ENCODE measurements around the gene BTBD16.
A peak's percentile ranks its signal among the peaks of the same experiment; 100 is the strongest.

BTBD16 gene

DNA sequence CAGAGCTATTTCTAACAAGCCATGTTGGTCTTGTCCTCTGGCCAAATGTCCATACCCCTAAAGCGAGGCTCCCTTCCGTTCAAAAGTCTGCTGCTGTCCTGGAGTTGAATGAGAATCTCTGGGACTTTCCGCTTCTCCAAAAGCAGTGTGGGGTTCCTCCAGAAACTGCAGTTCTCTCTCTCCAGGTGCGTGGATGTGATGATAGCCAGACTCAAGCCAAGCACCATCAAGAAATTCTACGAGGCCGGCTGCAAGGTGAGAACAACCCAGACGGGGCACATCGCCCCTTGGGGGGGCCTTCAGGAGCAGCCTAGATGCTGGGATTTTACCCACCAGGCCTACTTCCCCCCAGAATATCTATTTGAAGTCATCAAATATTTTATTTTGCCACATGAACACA, 26.5 kb downstream of the BTBD16 start:
- TF ChIP-seq HDGF (IDR thresholded peaks at IDR 0.05; ENCODE audit: borderline replicate concordance) (no peak), BHLHE40 (IDR thresholded peaks at IDR 0.05; ENCODE audit: borderline replicate concordance) (no peak), SUZ12 (IDR thresholded peaks at IDR 0.05) (no peak), ZNF384 (IDR thresholded peaks at IDR 0.05) (no peak), CTBP1 (IDR thresholded peaks at IDR 0.05; ENCODE audit: borderline replicate concordance) (no peak), FOXM1 (IDR thresholded peaks at IDR 0.05; ENCODE audit: borderline replicate concordance) (no peak), SP1 (IDR thresholded peaks at IDR 0.05) (no peak), L3MBTL2 (conservative IDR thresholded peaks at IDR 0.05) (no peak), NFRKB (IDR thresholded peaks at IDR 0.05) (no peak), ARNT (IDR thresholded peaks at IDR 0.05) (no peak), TARDBP (IDR thresholded peaks at IDR 0.05) (no peak), LEF1 (IDR thresholded peaks at IDR 0.05; ENCODE audit: borderline replicate concordance) (no peak), FOXA1 (IDR thresholded peaks at IDR 0.05) (no peak), FOXK2 (IDR thresholded peaks at IDR 0.05) (no peak), ELF4 (IDR thresholded peaks at IDR 0.05) (no peak)
- TF ChIP-seq, protein P1, sequence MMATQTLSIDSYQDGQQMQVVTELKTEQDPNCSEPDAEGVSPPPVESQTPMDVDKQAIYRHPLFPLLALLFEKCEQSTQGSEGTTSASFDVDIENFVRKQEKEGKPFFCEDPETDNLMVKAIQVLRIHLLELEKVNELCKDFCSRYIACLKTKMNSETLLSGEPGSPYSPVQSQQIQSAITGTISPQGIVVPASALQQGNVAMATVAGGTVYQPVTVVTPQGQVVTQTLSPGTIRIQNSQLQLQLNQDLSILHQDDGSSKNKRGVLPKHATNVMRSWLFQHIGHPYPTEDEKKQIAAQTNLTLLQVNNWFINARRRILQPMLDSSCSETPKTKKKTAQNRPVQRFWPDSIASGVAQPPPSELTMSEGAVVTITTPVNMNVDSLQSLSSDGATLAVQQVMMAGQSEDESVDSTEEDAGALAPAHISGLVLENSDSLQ (IDR thresholded peaks at IDR 0.05), result no peak
- ChIA-PET CTCF (interaction anchor here (1.1 to 2.7 kb wide), 3 partner anchors 121 to 268 kb away, joined by 4 to 38 read pairs (median 4); no protein-coding TSS in a partner anchor), POLR2A (no interaction called here)
- DNase-seq (ENCODE audit: extremely low spot score), result no peak

- TF ChIP-seq ZNF384 (IDR thresholded peaks at IDR 0.05), result no peak
- no peak for TF ChIP-seq CTBP1 (IDR thresholded peaks at IDR 0.05; ENCODE audit: borderline replicate concordance)
- TF ChIP-seq SUZ12 (IDR thresholded peaks at IDR 0.05), result no peak
- no peak for TF ChIP-seq ARNT (IDR thresholded peaks at IDR 0.05)
- TF ChIP-seq LEF1 (IDR thresholded peaks at IDR 0.05; ENCODE audit: borderline replicate concordance), result no peak
- no peak for TF ChIP-seq FOXM1 (IDR thresholded peaks at IDR 0.05; ENCODE audit: borderline replicate concordance)
- no peak for TF ChIP-seq SP1 (IDR thresholded peaks at IDR 0.05)
- TF ChIP-seq ELF4 (IDR thresholded peaks at IDR 0.05), result no peak
- TF ChIP-seq L3MBTL2 (conservative IDR thresholded peaks at IDR 0.05), result no peak
- TF ChIP-seq HDGF (IDR thresholded peaks at IDR 0.05; ENCODE audit: borderline replicate concordance), result no peak
- no peak for TF ChIP-seq FOXA1 (IDR thresholded peaks at IDR 0.05)
- no peak for TF ChIP-seq NFRKB (IDR thresholded peaks at IDR 0.05)
- TF ChIP-seq, protein P1 (IDR thresholded peaks at IDR 0.05), result no peak
- no peak for TF ChIP-seq BHLHE40 (IDR thresholded peaks at IDR 0.05; ENCODE audit: borderline replicate concordance)
- TF ChIP-seq FOXK2 (IDR thresholded peaks at IDR 0.05), result no peak
- no peak for TF ChIP-seq TARDBP (IDR thresholded peaks at IDR 0.05)
- no peak for DNase-seq (ENCODE audit: extremely low spot score)
- ChIA-PET CTCF (interaction anchor here (0.6 to 2.7 kb wide), 15 partner anchors 11 to 428 kb away, joined by 3 to 38 read pairs (median 3); no protein-coding TSS in a partner anchor), POLR2A (interaction anchor here (0.7 to 1.2 kb wide), 2 partner anchors 32 to 76 kb away, joined by 3 read pairs; no protein-coding TSS in a partner anchor)
Observed at GRCh38 chr10:122298206-122298597, 27.1 kb downstream of the BTBD16 start.

DNA sequence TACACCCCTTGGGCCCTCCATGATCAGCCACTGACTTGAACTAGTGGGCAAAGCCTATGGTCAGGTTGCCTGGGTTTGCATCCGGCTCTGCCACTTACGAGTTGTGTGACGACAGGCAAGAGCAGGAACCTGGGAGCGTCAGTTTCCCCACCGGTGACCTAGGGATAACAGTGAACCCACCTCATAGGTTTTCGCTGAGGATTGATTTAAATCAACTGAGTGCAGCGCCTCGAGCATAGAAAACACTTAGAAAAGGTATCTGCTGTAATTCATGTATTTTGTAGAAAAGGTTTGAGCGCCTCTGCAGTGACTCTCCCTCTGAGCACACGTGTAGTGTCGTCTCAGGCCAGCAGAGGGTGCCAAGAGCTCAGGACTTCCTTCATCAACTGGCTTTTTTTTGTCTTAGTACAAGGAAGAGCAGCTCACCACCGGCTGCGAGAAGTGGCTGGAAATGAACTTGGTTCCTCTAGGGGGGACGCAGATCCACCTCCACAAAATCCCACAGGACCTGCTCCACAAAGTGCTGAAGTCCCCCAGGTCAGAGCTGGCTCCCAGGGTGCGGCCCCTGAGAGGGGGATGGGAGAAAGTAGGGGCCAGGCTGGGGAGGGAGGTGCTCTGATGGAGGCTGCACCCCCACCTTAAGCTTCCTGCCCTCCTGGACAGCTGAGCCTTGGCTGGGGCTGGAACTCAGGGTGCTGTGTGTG, 27.7 kb downstream of the BTBD16 start:
- no peak for TF ChIP-seq ELF4 (IDR thresholded peaks at IDR 0.05)
- TF ChIP-seq ZNF384 (IDR thresholded peaks at IDR 0.05), result peak; percentile 85
- no peak for TF ChIP-seq SUZ12 (IDR thresholded peaks at IDR 0.05)
- no peak for TF ChIP-seq ARNT (IDR thresholded peaks at IDR 0.05)
- no peak for TF ChIP-seq FOXM1 (IDR thresholded peaks at IDR 0.05; ENCODE audit: borderline replicate concordance)
- TF ChIP-seq TARDBP (IDR thresholded peaks at IDR 0.05), result no peak
- DNase-seq (ENCODE audit: extremely low spot score), result peak; percentile 89
- ChIA-PET POLR2A (interaction anchor here (0.7 to 1.2 kb wide), 2 partner anchors 32 to 75 kb away, joined by 3 read pairs; no protein-coding TSS in a partner anchor), CTCF (interaction anchor here (0.6 to 2.7 kb wide), 18 partner anchors 10 to 428 kb away, joined by 3 to 38 read pairs (median 4); no protein-coding TSS in a partner anchor)

DNA sequence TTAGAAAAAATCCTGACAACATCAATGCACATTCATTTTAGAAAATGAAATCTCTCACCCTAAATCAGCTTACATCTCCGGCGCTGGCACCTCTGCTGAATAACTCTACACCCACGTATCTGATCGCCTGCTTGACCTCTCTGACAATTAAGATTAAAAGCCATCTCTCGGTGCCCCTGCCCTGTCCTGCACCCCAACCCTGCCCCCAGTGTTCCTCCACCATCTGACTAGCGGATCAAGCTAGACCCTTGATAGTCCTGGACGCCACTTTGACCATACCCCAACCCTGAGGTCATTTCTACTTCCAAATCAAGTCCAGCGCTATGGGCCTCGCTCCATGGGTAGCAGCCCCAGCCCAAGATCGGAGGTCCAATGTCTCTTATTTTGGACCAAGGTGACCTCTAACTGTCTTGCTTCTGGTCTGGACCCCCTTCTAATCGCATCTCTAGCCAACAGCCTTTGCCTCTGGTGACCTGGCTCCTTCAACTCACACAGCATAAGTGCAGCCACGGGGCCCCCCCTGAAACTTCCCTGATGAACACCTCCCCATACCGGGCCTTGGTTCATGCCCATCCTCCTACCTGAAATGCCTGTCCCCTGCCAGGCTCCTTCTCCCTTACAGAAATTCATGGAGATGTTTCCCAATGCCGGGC, 28.5 kb downstream of the BTBD16 start:
- TF ChIP-seq ZNF384 (IDR thresholded peaks at IDR 0.05) (no peak), FOXM1 (IDR thresholded peaks at IDR 0.05; ENCODE audit: borderline replicate concordance) (no peak), FOXK2 (IDR thresholded peaks at IDR 0.05) (no peak), BHLHE40 (IDR thresholded peaks at IDR 0.05; ENCODE audit: borderline replicate concordance) (no peak), LEF1 (IDR thresholded peaks at IDR 0.05; ENCODE audit: borderline replicate concordance) (no peak), CTBP1 (IDR thresholded peaks at IDR 0.05; ENCODE audit: borderline replicate concordance) (no peak), NFRKB (IDR thresholded peaks at IDR 0.05) (no peak), FOXA1 (IDR thresholded peaks at IDR 0.05) (no peak), SUZ12 (IDR thresholded peaks at IDR 0.05) (no peak), TARDBP (IDR thresholded peaks at IDR 0.05) (no peak), ARNT (IDR thresholded peaks at IDR 0.05) (no peak), L3MBTL2 (conservative IDR thresholded peaks at IDR 0.05) (no peak), HDGF (IDR thresholded peaks at IDR 0.05; ENCODE audit: borderline replicate concordance) (no peak), ELF4 (IDR thresholded peaks at IDR 0.05) (no peak), SP1 (IDR thresholded peaks at IDR 0.05) (no peak)
- TF ChIP-seq, protein P1 (IDR thresholded peaks at IDR 0.05), result no peak
- no peak for DNase-seq (ENCODE audit: extremely low spot score)
- ChIA-PET POLR2A (interaction anchor here (1.2 kb wide), 1 partner anchor 74 kb away, joined by 3 read pairs; no protein-coding TSS in a partner anchor), CTCF (interaction anchor here (0.7 to 2.7 kb wide), 13 partner anchors 9 to 266 kb away, joined by 3 to 38 read pairs (median 5); no protein-coding TSS in a partner anchor)

All from HEK293T (cell line).